HG03066 (cell line): Measurements from ENCODE around the gene KRTDAP.
A peak's percentile ranks its signal among the peaks of the same experiment; 100 is the strongest.

ENCODE experiments used
- ATAC-seq: cut with Tn5 transposase; IDR thresholded peaks from one replicate; pipeline ENCODE4 v1.9.1; 2021; ENCODE audit warnings: low read depth; ENCODE audit not compliant: unreplicated experiment

Gene KRTDAP

DNA sequence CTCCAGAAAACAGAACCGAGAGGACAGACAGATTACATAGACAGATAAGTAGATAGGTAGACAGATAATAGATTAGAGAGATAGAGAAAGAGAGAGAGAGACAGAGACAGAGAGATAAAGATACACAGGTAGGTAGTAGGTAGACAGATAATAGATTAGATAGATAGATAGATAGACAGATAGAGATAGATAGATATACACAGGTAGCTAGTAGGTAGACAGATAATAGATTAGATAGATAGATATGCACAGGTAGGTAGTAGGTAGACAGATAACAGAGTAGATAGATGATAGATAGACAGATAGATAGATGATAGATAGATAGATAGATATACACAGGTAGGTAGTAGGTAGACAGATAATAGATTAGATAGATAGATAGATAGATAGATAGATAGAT is 32.1 kb downstream of the KRTDAP start:
- ATAC-seq: no peak

DNA sequence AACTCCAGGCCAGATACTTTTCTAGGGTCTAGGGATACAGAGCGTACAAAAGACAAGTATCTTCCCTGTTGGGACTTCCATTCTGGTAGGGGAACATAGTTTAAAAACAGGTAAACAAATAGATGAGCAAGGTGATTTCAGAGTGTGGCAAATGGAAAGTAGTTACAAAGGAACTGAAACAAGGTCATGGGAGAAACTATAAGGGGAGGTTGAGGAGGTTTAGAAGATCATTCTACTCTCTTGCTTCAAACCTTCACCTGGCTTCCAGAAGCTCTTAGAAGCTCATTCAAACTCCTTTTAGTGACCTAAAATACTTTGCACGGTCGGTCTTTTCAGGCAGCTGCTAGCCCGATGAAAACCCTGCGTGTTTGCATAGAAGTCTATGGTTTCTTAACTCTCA is 33.1 kb downstream of the KRTDAP start:
- ATAC-seq: no peak

DNA sequence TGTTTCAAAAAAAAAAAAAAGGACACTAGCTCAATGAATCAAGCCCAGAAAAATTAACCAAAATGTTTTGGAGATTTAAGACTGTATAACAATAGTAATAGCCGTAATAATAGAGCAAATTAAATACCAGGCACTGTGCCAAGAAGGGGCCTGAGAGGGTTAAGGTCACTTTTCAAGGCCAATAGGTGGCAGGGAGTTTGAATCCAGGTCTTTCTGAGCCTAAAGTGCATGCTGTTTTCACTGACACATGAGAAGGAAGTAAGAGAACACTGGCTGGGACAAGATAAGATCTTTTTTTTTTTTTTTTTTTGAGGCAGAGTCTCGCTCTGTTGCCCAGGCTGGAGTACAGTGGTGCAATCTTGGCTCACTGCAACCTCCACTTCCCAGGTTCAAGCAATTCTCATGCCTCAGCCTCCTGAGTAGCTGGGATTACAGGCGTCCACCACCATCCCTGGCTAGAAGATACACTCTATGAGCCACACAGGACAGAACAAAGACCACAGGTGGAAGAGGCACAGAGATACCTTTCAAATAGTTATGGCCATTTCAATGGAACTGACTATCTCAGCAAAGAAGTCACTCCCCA is 34.6 kb downstream of the KRTDAP start:
- ATAC-seq: no peak

DNA sequence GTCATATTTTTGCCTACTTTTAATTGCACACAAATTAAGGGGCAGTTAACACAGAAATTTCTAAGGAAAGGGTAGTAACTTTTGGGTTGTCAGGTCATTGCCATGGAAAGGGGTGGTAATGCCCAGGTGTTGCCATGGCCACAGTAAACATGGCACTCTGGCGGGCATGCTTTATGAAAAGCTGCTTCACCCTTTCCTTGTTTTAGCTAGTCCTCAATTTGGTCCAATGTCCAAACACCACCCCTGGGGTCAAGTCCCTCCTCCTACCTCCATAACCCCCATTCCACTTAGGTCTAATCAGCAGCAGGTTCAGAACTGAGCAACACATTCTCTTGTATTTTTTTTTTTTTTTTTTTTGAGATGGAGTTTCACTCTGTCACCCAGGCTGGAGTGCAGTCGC is 35.6 kb downstream of the KRTDAP start:
- ATAC-seq: no peak

DNA sequence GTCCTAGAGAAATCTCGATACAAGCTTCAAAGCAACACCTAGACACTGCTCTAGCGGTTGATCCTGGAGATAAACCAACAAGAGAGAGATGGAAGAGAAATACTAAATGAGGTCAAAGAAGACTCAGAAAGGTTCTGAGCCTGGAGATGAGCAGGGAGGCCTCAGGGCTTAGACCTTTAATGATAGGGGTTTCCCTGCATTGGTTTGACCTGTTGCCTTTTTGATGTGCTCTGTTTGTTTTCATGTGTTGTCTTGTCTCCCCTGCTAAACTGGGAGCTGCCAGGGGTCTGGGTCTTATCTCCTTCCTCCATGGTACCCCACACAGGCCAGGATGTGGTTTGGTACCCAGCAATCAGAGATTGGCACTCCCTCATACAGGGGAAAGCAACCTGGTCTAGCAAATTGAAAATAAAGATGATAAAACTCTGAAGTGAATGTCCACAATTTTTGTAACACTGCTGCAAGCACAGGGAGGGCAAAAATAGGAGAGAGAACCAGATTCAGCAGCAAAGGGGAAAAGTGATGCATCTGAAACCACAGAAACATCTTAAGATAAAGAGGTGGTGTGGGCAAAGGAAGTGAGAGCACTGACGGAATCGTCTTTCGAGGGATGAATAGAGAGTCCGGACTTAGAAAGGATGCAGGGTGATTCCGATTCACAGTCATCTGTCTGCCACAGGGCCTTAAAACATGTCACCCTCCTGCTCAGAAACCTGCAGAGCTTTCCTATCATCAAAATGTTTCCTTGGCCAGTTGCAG is 38.7 kb downstream of the KRTDAP start:
- ATAC-seq: peak; percentile 65

DNA sequence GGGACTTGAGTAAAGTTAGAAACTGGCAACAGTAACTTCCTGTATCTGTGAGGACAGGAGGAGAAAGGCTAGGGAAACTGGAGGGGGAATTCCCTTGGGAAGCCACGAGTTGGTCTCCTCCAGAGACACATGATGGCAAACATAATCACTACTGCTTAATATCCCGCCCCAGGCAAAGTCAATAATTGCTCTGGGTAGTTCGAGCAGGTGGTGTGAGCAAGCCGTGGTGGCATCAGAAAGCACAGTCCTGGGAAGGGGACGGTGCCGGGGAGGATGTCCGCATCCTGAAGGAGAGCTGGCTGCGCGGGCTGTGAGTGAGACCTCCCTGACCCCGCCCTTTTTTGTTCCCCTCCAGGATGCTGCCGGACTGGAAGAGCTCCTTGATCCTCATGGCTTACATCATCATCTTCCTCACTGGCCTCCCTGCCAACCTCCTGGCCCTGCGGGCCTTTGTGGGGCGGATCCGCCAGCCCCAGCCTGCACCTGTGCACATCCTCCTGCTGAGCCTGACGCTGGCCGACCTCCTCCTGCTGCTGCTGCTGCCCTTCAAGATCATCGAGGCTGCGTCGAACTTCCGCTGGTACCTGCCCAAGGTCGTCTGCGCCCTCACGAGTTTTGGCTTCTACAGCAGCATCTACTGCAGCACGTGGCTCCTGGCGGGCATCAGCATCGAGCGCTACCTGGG is 40.8 kb downstream of the KRTDAP start:
- ATAC-seq: no peak

DNA sequence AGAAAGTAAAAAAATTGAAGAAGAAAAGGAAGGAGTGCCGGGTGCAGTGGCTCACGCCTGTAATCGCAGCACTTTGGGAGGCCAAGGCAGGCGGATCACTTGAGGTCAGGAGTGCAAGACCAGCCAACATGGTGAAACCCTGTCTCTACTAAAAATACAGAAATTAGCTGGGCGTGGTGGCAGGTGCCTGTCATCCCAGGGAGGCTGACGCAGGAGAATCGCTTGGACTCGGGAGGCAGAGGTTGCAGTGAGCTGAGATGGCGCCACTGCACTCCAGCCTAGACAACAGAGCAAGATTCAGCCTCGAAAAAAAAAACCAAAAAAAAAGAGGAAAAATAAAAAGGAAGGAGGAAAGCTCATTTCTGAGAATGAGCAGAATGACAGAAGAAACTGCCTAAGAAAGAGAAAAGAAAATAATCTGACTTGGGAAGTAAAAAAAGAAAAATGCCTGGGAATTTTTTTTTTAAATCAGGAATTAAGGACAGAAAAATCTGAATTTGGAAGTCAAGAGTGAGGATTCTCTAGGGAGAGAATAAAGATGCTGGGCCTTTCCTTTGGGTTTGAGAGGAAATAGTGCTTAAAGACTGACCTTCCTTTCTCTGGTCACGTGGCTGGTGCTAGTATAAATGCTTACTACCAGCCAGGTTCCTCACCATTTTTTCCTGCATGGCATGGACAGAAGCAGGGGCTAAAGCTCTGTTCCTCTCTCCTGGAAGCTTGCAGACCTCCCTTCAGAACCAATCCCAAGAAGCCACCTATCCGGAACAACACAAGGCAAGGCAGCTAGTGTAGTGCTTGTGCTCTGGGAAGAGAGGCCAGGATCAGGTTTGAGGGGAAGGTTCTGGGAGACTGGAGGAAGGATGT is 42.4 kb downstream of the KRTDAP start, which contains the start of gene FFAR2:
FFAR2 (plus strand) TSS at position 652 of the 864 bp plus-strand sequence. CDS start 1,458 bp downstream, outside the sequence.
- ATAC-seq: no peak

DNA sequence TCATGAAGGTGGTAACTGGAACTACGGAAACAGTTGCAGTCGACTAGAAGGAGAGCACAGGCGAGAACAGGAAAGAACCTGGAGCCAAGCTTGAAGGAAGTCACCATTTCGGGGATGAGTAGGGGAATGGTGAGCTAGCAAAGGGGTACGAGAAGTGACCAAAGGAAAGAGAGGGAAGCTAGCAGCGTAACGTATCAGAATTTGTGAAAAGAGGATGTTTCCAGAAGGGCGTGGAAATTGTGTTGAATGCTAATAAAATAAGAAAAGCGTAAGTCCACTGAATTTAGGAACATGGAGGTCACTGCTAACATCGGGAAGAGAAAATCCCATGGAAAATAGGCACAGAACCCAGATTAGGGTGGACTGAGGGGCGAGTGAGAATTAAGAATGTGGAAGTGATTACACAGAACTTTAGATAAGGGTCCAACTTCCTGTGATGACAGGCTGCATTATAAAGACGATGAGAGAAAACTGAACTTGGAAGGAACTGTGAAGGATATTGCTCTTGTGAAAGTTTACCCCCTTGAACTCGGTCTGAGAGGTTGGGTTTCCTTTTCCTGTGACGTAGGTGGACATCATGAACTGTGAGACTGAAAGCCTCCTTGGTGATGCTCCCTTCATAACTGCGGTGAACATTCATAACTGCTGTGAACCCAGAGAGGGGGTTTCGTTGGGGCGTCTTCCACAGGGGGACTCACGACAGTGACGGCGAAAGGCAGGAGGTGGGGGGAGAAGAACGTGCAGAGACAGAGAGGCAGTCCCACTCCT is 44.3 kb downstream of the KRTDAP start:
- no peak for ATAC-seq

DNA sequence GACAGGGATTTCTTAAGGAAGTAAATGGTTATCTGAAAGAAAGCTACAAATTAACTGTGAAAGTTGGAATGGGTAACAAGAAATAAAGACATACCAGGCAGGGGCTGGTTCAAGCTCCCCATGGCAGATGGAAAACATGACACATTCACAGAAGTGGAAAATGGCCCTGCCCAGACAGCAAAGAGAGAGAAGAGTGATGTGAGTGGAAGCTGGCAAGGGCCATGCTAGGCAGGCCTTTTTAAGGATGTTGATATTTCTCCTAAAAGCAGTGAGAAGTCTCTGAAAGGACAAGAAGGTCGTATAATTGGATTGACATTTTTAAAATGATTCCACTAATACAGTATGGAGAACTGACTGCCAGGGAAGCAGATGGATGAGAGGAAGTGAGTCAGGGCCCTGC is 45.5 kb downstream of the KRTDAP start:
- ATAC-seq: no peak

DNA sequence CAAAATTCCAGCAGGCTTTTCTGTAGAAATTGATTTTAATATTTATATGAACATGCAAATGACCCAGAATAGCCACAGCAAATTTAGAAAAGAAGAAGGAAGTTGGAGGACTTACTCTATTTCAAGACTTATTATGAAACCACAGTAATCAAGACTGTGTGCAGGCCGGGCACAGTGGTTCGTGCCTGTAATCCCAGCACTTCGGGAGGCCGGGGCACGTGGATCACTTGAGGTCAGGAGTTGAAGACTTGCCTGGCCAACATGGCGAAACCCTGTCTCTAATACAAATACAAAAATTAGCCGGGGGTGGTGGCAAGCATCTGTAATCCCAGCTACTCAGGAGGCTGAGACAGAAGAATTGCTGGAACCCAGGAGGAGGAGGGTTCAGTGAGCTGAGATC is 48.2 kb downstream of the KRTDAP start:
- no peak for ATAC-seq

DNA sequence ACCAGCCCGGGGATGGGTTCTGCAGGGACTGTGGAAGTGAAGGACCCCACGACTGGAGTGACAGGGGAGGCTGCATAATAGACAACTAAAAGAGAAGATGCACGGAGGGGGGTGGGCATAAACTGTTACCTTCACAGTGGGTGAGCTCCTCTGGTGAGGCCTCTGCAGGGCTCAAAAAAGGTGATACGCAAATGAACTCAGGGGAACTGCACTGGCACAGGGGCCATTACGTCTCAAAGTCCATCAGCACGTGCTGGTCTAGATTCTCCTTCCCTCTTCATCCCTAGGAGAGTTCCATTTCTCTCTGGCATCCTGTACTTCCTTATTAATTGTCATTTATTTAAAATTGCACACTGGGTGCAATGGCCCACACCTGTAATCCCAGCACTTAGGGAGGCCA is 50.3 kb downstream of the KRTDAP start:
- no peak for ATAC-seq

DNA sequence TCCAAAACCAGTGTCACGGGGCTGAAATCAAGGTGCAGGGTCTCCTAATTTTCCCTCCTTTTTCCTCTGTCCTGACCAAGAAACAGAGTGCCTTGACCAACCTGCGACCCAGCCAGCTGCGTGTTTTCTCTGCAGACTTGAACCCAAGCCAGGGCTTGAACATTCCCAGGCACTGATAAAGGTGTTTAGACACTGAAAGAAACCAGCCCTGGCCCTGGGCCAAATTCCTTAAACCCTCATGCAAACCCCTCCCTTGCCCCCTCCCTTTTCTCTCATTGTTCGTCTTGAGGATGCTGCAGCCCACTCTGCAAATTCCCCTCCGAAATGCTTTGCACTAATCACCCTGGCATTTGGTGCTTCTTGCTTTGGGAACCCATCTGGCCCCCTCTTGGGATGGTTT is 51.7 kb downstream of the KRTDAP start:
- ATAC-seq: no peak

DNA sequence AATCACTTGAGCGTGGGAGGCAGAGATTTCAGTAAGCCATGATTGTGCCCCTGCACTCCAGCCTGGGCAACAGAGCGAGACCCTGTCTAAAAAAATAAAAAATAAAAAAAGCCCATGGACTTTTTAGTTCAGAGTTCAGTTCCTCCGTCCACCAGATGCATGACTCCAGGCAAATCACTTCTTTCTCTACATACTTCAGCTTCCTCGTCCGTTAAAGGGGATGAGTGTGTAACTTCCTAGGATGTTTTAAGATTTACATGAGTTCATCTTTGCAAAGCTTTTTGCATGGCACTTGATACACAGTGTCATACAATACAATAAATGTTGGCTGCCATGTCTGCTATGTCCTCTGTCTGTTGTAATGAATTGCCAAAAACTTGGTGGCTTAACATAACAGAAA is 52.2 kb downstream of the KRTDAP start:
- no peak for ATAC-seq

DNA sequence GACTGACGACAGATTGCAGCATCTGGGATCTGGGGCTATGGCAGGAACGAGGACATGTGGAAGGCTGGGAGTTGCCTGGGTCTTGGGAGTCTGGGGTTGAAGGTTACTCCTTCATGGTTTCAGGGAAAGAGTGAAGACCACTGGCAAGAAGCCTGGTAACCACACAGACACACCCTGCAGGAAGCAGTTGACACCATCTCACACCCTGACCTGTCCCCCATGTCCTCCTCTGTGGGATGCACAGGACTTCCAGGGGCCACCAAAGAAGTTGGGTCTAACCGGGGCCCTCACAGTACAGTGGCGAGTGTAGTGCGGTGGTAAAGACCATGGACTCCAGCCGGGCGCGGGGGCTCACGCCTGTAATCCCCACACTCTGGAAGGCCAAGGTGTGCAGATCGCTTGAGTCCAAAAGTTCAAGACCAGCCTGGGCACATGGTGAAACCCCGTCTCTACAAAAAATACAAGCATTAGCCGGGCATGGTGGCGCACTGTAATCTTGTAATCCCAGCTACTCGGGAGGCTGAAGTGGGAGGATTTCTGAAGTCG is 52.8 kb downstream of the KRTDAP start:
- ATAC-seq: no peak
